Mesothelial cell of epicardium (in vitro differentiated cells): ENCODE results near the gene S1PR3. TPM values are rescaled to one million over a fixed set of nuclear protein-coding genes. Genes with fewer than 3 reads are reported as not detected.

Source experiments
- DNase-seq, 2 experiments: peaks; one replicate each; pipeline ENCODE4 v3.0.0; 2021; ENCODE audit warnings: low spot score in 2 of 2; ENCODE audit not compliant: unreplicated experiment in 2 of 2
- H3K27ac Mint-ChIP-seq: 2 replicates; pipeline ENCODE4 v1.8.0; 2021; ENCODE audit warnings: mixed read lengths
- H3K27me3 Mint-ChIP-seq: 2 replicates; pipeline ENCODE4 v1.8.0; 2021; ENCODE audit warnings: low read depth, mixed read lengths
- H3K36me3 Mint-ChIP-seq: 2 replicates; pipeline ENCODE4 v1.8.0; 2021; ENCODE audit warnings: mixed read lengths
- H3K4me1 Mint-ChIP-seq: 2 replicates; pipeline ENCODE4 v1.8.0; 2021; ENCODE audit warnings: mixed read lengths
- H3K4me3 Mint-ChIP-seq: 2 replicates; pipeline ENCODE4 v1.8.0; 2021; ENCODE audit warnings: mild to moderate bottlenecking, moderate library complexity, mixed read lengths
- H3K9me3 Mint-ChIP-seq: 2 replicates; pipeline ENCODE4 v1.8.0; 2021; ENCODE audit warnings: mixed read lengths
- CTCF ChIP-seq: fragments of 200-600 bp; sonication (generic); IDR thresholded peaks from one replicate; pipeline ENCODE4 v1.5.0; 2021; ENCODE audit warnings: antibody characterized with exemption; ENCODE audit not compliant: unreplicated experiment
- total RNA-seq: library from RNA; stranded (reverse); gene quantifications from 3 replicates; pipeline ENCODE4 v1.2.1, GENCODE V29; 2021

Gene S1PR3
- total RNA-seq, 1 donor from 2014 or later = 38.2 TPM

GRCh38 chr9:88952976-88953375 lies 38.3 kb upstream of the S1PR3 start:
- Mint-ChIP-seq H3K4me3 (no peak overlapping the region), H3K27ac (no peak overlapping the region), H3K27me3 (peaks cover 2% of the 10 kb centered on the region), H3K36me3 (no peaks in the 10 kb centered on the region), H3K9me3 (no peaks in the 10 kb centered on the region), H3K4me1 (peaks cover 26% of the 10 kb centered on the region)
- DNase-seq = no peak
- no peak for TF ChIP-seq CTCF

- H3K27ac Mint-ChIP-seq = no peak overlapping the region
Observed at GRCh38 chr9:88953381-88954029, 37.8 kb upstream of the S1PR3 start.

GRCh38 chr9:88954066-88954465 lies 37.2 kb upstream of the S1PR3 start:
- Mint-ChIP-seq H3K4me1 (peaks cover 24% of the 10 kb centered on the region), H3K27me3 (peaks cover 2% of the 10 kb centered on the region), H3K27ac (no peak overlapping the region), H3K9me3 (no peaks in the 10 kb centered on the region), H3K36me3 (no peaks in the 10 kb centered on the region), H3K4me3 (no peak overlapping the region)
- DNase-seq = no peak
- TF ChIP-seq CTCF = no peak

More at GRCh38 chr9:88953381-88954029, 37.8 kb upstream of the S1PR3 start:
- Mint-ChIP-seq H3K4me3 (no peak overlapping the region), H3K36me3 (no peaks in the 10 kb centered on the region), H3K27me3 (peaks cover 2% of the 10 kb centered on the region), H3K9me3 (no peaks in the 10 kb centered on the region), H3K4me1 (peaks cover 26% of the 10 kb centered on the region)
- no peak for DNase-seq
- no peak for TF ChIP-seq CTCF

- no peak overlapping the region for H3K27ac Mint-ChIP-seq
- peaks cover 9% of the 10 kb centered on the region for H3K27me3 Mint-ChIP-seq
- no peak overlapping the region for H3K4me3 Mint-ChIP-seq
- peaks cover 4% of the 10 kb centered on the region for H3K4me1 Mint-ChIP-seq
- H3K9me3 Mint-ChIP-seq = no peaks in the 10 kb centered on the region
- DNase-seq = no peak
- no peak for TF ChIP-seq CTCF
- H3K36me3 Mint-ChIP-seq = no peaks in the 10 kb centered on the region
Observed at GRCh38 chr9:88957526-88957925, 33.7 kb upstream of the S1PR3 start.

GRCh38 chr9:88959727-88960469 lies 31.4 kb upstream of the S1PR3 start:
- TF ChIP-seq CTCF = no peak
- Mint-ChIP-seq H3K9me3 (no peaks in the 10 kb centered on the region), H3K4me1 (no peaks in the 10 kb centered on the region), H3K36me3 (no peaks in the 10 kb centered on the region), H3K27me3 (peaks cover 12% of the 10 kb centered on the region), H3K4me3 (no peak overlapping the region), H3K27ac (no peak overlapping the region)
- no peak for DNase-seq
